HL-60/S4 treated with phorbol 12-myristate 13-acetate at 8.2 ng/mL for 4 days and 3 days (cell line): ENCODE data around the gene HSDL1.

ENCODE experiments used
- in situ Hi-C: fragments of 300-500 bp; cut with MboI; formaldehyde crosslinking; loops from 2 replicates; pipeline ENCODE4 v1.15.0; 2022; ENCODE audit warnings: low sequenced_read_pairs

The HSDL1 gene

DNA sequence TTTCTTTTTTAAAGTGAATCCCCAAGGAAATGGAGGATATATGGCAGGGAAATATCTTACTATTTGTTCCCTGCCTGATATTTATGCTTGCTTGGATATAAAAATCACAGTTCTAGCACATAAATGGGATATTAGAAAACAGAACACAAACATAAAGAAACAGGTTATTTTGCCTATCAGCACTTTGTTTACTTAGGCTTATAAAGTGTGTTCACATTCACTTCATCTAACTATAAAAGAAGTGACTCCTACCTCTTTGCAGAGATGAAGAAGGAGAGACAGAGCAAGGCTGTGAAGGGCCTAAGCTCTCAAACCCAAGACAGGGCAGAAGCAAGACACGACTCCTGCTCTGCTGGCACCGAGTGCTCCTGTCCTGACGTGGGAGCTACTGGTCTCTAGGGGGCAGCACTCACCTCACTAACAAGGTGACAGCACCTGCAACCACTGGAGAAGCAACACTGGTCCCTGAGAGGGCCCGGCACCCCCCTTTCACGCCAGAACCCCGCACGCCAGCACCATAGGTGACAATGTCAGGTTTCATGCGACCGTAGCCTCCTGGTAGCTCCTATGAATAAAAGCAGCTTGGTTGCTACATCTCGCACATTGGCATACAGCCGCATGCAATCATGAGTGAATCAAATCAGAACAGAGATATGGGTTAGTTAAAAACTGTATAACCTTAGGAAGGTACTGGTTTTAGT is 60.3 kb downstream of the HSDL1 start:
- in situ Hi-C loops, result no loop called here

DNA sequence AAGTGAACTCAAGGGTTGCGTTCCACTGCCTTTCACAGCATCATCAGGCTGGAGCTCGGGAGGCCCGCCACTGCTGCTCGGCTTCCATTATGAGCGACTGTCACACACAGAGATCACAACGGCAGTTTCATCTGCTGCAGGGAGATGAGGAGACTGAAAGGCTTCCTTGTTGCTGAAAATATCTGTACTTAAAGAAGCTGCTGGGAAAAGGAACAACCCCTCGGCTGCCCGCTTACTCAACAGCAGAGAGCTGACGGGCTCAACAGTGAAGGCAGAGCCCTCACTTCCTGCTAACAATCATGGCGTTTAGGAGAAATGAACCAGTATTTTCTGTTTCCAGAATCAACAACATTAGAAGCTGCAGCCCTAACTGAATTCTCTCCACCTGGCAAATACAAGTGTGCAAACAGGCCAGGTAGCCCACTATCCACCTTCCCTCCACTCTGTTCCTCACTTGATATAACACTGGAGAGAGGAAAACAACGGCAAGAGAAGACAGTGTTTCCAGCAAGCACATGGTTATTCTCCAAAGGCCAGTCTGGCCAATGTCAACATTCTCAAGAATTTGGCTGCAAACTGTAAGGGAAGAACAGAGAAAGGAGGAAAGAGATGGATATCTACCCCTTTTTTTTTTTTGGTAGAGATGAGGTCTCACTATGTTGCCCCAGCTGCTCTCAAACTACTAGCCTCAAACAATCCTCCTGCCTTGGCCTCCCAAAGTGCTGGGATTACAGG is 62.0 kb downstream of the HSDL1 start:
- in situ Hi-C loops, result no loop called here

DNA sequence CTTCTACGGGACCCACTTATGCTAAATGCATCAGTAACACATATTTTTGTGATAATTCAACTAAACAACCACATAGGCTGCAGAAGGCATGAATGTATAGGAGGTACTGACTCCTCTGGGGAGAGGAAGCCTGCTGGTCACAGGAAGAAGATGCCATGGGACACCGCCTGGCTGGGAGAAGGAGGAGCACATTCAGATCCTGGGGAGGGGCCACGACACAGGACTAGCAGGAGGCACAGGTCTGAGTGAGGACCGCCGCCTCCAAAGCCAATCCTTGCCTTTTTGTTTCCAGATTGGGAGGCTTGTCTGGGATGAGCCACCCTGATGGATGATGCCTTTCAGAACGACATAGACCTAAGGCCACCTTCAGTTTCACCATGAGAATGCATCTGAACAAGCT is 62.9 kb downstream of the HSDL1 start:
- in situ Hi-C loops, result no loop called here

- in situ Hi-C loops, result no loop called here
These were observed 63.5 kb downstream of the HSDL1 start for GRCh38 chr16:84081446-84081989.

DNA sequence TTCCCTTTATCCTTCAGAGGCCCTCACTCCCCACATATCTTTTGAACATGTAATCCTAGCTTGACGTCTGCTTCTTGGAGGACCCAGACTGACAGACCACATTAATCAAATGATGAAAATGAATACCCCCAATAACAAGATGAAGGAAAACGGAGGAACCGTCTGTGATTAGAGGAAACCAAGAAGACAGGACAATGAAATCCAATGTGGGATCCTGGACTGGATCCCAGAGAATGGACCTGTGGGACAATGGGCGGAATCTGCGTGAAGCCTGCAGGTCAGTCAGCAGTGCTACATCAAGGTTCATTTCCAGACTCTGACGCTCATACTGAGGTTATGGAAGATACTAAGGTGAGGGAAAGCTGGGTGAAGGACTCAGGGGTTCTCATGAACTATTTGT is 64.2 kb downstream of the HSDL1 start:
- in situ Hi-C loops, result no loop called here

DNA sequence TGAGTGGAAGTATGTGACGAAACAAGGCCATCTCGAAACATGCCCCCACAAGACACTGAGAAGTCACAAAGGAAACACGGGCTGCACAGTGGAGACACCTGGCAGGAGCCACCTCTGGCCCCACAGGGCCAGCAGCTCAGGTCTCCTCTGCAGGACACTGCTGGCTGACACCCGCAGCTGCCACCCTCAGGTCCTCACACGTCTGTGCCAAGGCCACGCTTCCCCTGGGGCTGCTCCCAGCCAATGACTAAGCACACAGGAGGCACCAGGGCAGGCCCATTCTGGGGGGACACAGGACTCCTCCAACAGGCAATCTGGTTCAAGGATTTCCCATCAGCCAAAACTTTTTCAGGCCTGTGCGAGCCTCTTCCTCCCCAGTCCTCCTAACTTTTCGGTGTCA is 64.6 kb downstream of the HSDL1 start:
- in situ Hi-C loops, result no loop called here

- in situ Hi-C loops, result no loop called here
These were observed 65.3 kb downstream of the HSDL1 start for GRCh38 chr16:84079664-84080063.

GRCh38 chr16:84075376-84075775 is 69.6 kb downstream of the HSDL1 start:
- in situ Hi-C loops, result no loop called here

GRCh38 chr16:84074721-84075120 is 70.3 kb downstream of the HSDL1 start:
- in situ Hi-C loops, result no loop called here
